OCI-LY7 (cell line): Measurements from ENCODE around the gene HOXC6. TPM values are rescaled to one million over a fixed set of nuclear protein-coding genes. Genes with fewer than 3 reads are reported as not detected.

Experiments
- BruUV-seq: library from RNA; stranded (reverse); fragments of 400-500 nt; replicated peaks from 2 replicates; lab custom pipeline; 2021; lab: Mats Ljungman, UMichigan
- CTCF ChIA-PET: fragments of 300-600 bp; sonication (Branson Sonifier 250); formaldehyde crosslinking; loops from one replicate; lab custom pipeline; 2022; ENCODE audit warnings: antibody characterized with exemption; ENCODE audit not compliant: unreplicated experiment; lab: Charles Lee
- POLR2A ChIA-PET: fragments of 300-600 bp; sonication (Branson Sonifier 250); formaldehyde crosslinking; loops from one replicate; lab custom pipeline; 2022; ENCODE audit warnings: antibody characterized with exemption; lab: Charles Lee
- DNase-seq: peaks from one replicate; pipeline ENCODE4 v3.0.0-alpha.2; 2015; ENCODE audit warnings: low spot score
- H2AFZ ChIP-seq: fragments of 200-600 bp; sonication (generic), shearing (Covaris generic); 2 replicates; pipeline ENCODE4 v1.6.1; 2014; ENCODE audit warnings: mild to moderate bottlenecking, antibody characterized with exemption, low read length, moderate library complexity
- H3K27ac ChIP-seq: fragments of 200-600 bp; sonication (generic); 2 replicates; pipeline ENCODE4 v1.5.1; 2014; ENCODE audit warnings: mixed run types, low read depth, mild to moderate bottlenecking, moderate library complexity, low read length, inconsistent platforms; ENCODE audit not compliant: poor library complexity, severe bottlenecking
- H3K36me3 ChIP-seq: fragments of 200-600 bp; sonication (generic); 2 replicates; pipeline ENCODE4 v1.6.1; 2014; ENCODE audit warnings: mild to moderate bottlenecking, antibody characterized with exemption, low read length, moderate library complexity, mixed read lengths; ENCODE audit not compliant: insufficient read depth
- H3K4me1 ChIP-seq: fragments of 200-600 bp; sonication (generic); 2 replicates; pipeline ENCODE4 v1.5.1; 2014; ENCODE audit warnings: mild to moderate bottlenecking, low read length; ENCODE audit not compliant: insufficient read depth, poor library complexity, severe bottlenecking
- H3K4me2 ChIP-seq: fragments of 200-600 bp; sonication (generic); 2 replicates; pipeline ENCODE4 v1.6.1; 2014; ENCODE audit warnings: mild to moderate bottlenecking, low read length
- H3K4me3 ChIP-seq: fragments of 200-600 bp; sonication (generic); 2 replicates; pipeline ENCODE4 v1.5.1; 2014; ENCODE audit warnings: mild to moderate bottlenecking, low read depth, low read length; ENCODE audit not compliant: poor library complexity, severe bottlenecking
- H3K79me2 ChIP-seq: fragments of 200-600 bp; sonication (generic); 2 replicates; pipeline ENCODE4 v1.6.1; 2016; ENCODE audit warnings: low read depth, mild to moderate bottlenecking, low read length, moderate library complexity, mixed read lengths; ENCODE audit not compliant: insufficient read depth
- H3K9me2 ChIP-seq: fragments of 200-600 bp; sonication (generic); 2 replicates; pipeline ENCODE4 v1.6.1; 2016; ENCODE audit warnings: mild to moderate bottlenecking, low read length, mixed read lengths; ENCODE audit not compliant: insufficient read depth
- H3K9me3 ChIP-seq: fragments of 200-600 bp; sonication (generic); 2 replicates; pipeline ENCODE4 v1.6.1; 2014; ENCODE audit warnings: mild to moderate bottlenecking, mixed run types, low read length, mixed read lengths
- H4K20me1 ChIP-seq: fragments of 200-600 bp; sonication (generic); 2 replicates; pipeline ENCODE4 v1.6.1; 2014; ENCODE audit warnings: mild to moderate bottlenecking, antibody characterized with exemption, low read length, moderate library complexity, mixed read lengths; ENCODE audit not compliant: insufficient read depth
- EZH2phosphoT487 ChIP-seq: fragments of 200-600 bp; sonication (generic); IDR thresholded peaks from 2 replicates; pipeline ENCODE4 v1.6.1; 2018; ENCODE audit warnings: low read depth, borderline replicate concordance, mild to moderate bottlenecking, mixed run types, antibody characterized with exemption, low read length, moderate library complexity, mixed read lengths
- intact Hi-C: fragments of 100-400 bp; cut with micrococcal nuclease; formaldehyde crosslinking; loops from one replicate; pipeline ENCODE4 v1.10.0; 2022; ENCODE audit not compliant: unreplicated experiment
- total RNA-seq, 2 experiments: library from RNA; depleted of rRNA in 1 of 2; stranded (reverse); fragments of >200 nt in 1 of 2; shearing (Covaris generic) in 1 of 2; gene quantifications; 2 replicates each; pipeline ENCODE4 v1.2.3, GENCODE V29; 2014 to 2022
- TF ChIP-seq, protein P1 (sequence below): fragments of 200-600 bp; sonication (generic); conservative IDR thresholded peaks from 2 replicates; pipeline ENCODE4 v1.5.1; 2014; ENCODE audit warnings: mild to moderate bottlenecking, antibody characterized with exemption, low read length, moderate library complexity, mixed read lengths

Gene HOXC6
- total RNA-seq, 2 experiments from 2014 or later, result 0.92 to 2.7 TPM

DNA sequence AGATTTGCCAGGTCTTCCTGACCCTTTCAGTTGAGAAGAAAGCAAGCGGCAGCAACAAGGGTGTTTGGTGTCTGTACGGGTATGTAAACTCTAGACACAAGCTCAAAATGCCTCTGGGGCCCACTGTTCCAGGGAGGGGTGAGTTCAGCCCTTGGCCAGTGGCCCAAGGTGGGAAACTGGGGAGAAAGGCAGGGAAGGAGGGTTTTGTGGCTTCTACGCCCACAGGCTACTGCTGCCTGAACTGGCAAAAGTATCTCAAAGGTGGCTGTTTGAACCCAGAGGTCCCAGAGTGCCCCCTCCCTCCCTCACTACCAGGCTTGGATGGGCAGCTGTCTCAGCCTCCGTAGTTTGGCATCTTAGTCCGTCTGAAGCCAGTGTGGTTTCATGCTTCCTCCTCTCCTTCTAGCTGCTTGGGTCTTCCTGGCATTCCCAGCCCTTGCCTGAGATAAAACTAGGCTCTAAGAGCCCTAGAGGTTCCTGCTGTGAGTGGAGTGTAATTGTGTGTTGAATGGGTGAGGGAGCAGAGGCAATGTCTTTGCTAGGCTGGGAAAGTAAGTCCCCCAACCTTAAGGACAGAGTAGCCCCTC, 10.1 kb downstream of the HOXC6 start:
- no TSS peak for BruUV-seq
- no peaks in the 10 kb centered on the region for H4K20me1 ChIP-seq
- DNase-seq, result no peak
- H3K27ac ChIP-seq, result no peak overlapping the region
- intact Hi-C loops, result no loop called here
- H3K36me3 ChIP-seq, result no peaks in the 10 kb centered on the region
- ChIA-PET CTCF (no interaction called here), POLR2A (no interaction called here)
- no peaks in the 10 kb centered on the region for H3K9me2 ChIP-seq
- no peak overlapping the region for H3K4me2 ChIP-seq
- H3K4me3 ChIP-seq, result no peak overlapping the region
- TF ChIP-seq EZH2phosphoT487, result no peak
- TF ChIP-seq, protein P1, sequence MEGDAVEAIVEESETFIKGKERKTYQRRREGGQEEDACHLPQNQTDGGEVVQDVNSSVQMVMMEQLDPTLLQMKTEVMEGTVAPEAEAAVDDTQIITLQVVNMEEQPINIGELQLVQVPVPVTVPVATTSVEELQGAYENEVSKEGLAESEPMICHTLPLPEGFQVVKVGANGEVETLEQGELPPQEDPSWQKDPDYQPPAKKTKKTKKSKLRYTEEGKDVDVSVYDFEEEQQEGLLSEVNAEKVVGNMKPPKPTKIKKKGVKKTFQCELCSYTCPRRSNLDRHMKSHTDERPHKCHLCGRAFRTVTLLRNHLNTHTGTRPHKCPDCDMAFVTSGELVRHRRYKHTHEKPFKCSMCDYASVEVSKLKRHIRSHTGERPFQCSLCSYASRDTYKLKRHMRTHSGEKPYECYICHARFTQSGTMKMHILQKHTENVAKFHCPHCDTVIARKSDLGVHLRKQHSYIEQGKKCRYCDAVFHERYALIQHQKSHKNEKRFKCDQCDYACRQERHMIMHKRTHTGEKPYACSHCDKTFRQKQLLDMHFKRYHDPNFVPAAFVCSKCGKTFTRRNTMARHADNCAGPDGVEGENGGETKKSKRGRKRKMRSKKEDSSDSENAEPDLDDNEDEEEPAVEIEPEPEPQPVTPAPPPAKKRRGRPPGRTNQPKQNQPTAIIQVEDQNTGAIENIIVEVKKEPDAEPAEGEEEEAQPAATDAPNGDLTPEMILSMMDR, result no peak
- no peaks in the 10 kb centered on the region for H3K9me3 ChIP-seq
- H3K79me2 ChIP-seq, result no peaks in the 10 kb centered on the region
- peaks cover 42% of the 10 kb centered on the region for H3K4me1 ChIP-seq
- H2AFZ ChIP-seq, result no peak overlapping the region

DNA sequence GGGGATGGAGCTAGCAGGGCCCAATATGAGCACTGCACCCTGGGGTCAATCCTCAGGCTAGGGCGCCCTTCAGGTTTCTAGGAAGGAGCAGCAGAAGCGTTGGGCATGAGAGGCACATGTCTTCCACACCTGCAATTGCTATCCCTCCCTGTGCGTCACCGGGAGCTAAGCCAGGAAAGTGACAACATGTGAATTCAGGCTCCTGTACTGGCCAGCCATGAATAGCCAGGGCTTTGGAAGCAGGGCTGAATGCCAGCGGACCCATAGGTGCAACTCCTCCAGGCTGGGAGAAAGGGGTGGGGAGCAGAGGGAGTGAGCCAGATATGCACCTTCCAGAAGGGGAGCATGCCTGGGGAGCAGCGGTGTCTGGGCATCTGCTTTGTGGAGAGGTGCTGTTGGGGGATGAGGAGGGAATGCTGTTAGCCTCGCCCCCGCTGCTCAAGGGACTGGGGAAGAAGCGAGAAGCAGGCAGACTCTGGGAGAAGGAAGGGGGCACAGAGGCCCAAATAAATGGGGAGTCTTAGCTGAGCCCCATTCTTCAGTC, 10.7 kb downstream of the HOXC6 start:
- no peaks in the 10 kb centered on the region for H3K36me3 ChIP-seq
- H3K9me3 ChIP-seq, result no peaks in the 10 kb centered on the region
- no peak overlapping the region for H3K27ac ChIP-seq
- intact Hi-C loops, result no loop called here
- POLR2A ChIA-PET, result no interaction called here
- no peak overlapping the region for H3K4me2 ChIP-seq
- no peaks in the 10 kb centered on the region for H4K20me1 ChIP-seq
- H3K4me1 ChIP-seq, result peaks cover 48% of the 10 kb centered on the region
- TF ChIP-seq, protein P1, result no peak
- TF ChIP-seq EZH2phosphoT487, result no peak
- CTCF ChIA-PET, result no interaction called here
- BruUV-seq, result no TSS peak
- no peaks in the 10 kb centered on the region for H3K79me2 ChIP-seq
- no peak overlapping the region for H3K4me3 ChIP-seq
- no peak for DNase-seq
- no peaks in the 10 kb centered on the region for H3K9me2 ChIP-seq
- H2AFZ ChIP-seq, result no peak overlapping the region
